Measurements from ENCODE around the gene LUC7L. TPM values are rescaled to one million over a fixed set of nuclear protein-coding genes. Genes with fewer than 3 reads are reported as not detected.
A peak's percentile ranks its signal among the peaks of the same experiment; 100 is the strongest.

Gene LUC7L
- total RNA-seq, 1 experiment from 2014 or later, result 137 TPM

GRCh38 chr16:167122-167690 lies 62.0 kb downstream of the LUC7L start:
- Histone ChIP-seq H4K20me1 (ENCODE audit: control insufficient read depth, insufficient read depth, insufficient read length) (no peaks in the 10 kb centered on the region), H4K91ac (ENCODE audit: insufficient read length, low read depth, low read length) (no peak overlapping the region), H3K9me3 (ENCODE audit: control insufficient read depth, low read depth, low read length) (no peaks in the 10 kb centered on the region), H2AFZ (ENCODE audit: low read length) (no peak overlapping the region), H3K4me1 (ENCODE audit: insufficient read depth, low read length) (no peaks in the 10 kb centered on the region; the same call in 1 of the 2 replicates), H3K23me2 (ENCODE audit: insufficient read length, low read depth, low read length, poor library complexity, severe bottlenecking) (peaks cover 8% of the 10 kb centered on the region), H4K5ac (ENCODE audit: insufficient read length, low read depth, low read length) (no peak overlapping the region), H3K27me3 (ENCODE audit: insufficient read depth, low read length) (peaks cover 43% of the 10 kb centered on the region), H3K18ac (ENCODE audit: insufficient read length, low read depth, low read length) (no peak overlapping the region), H2BK15ac (ENCODE audit: low read depth, low read length) (no peak overlapping the region), H2AK5ac (ENCODE audit: insufficient read length, low read length) (no peak overlapping the region), H2BK120ac (ENCODE audit: low read depth, low read length, poor library complexity, severe bottlenecking) (no peak overlapping the region), H3K4ac (ENCODE audit: low read depth, low read length) (no peak overlapping the region), H3K14ac (ENCODE audit: insufficient read depth, low read length) (no peak overlapping the region), H3T11ph (ENCODE audit: low read length) (no peak overlapping the region), H2BK5ac (ENCODE audit: insufficient read length, low read length) (no peak overlapping the region), H3K79me2 (ENCODE audit: insufficient read depth, low read length) (no peaks in the 10 kb centered on the region), H3K79me1 (ENCODE audit: insufficient read depth, low read depth, low read length, poor library complexity, severe bottlenecking) (no peaks in the 10 kb centered on the region), H3K23ac (ENCODE audit: insufficient read length, low read depth, low read length) (no peak overlapping the region), H3K4me2 (ENCODE audit: insufficient read depth, insufficient read length, low read length) (peak overlapping the region; percentile 33), H4K8ac (replicated peaks; ENCODE audit: insufficient read length, low read depth, low read length) (no peak overlapping the region), H2BK20ac (ENCODE audit: low read depth, low read length, poor library complexity, severe bottlenecking) (no peak overlapping the region), H3K56ac (ENCODE audit: insufficient read length, low read depth, low read length) (no peak overlapping the region), H3K27ac (ENCODE audit: insufficient read length, low read depth, low read length) (no peak overlapping the region), H3K9ac (ENCODE audit: extremely low read depth, insufficient read length, low read length) (no peak overlapping the region), H2BK12ac (ENCODE audit: insufficient read length, low read depth, low read length) (no peak overlapping the region)
- peaks cover 81% of the 10 kb centered on the region for H3K27me3 Mint-ChIP-seq (ENCODE audit: low read depth)
- no CpG with 5 or more reads among the region's 11 CpGs for WGBS (ENCODE audit: extremely low coverage, insufficient read length, low lambda C conversion rate)
- no peak for TF ChIP-seq CTCF (conservative IDR thresholded peaks at IDR 0.05)
- H3K9me3 Mint-ChIP-seq, result peaks cover 0 to 3% of the 10 kb centered on the region in 2 experiments; a peak in 1 of 5 replicates
- DNase-seq, result no peak
- H3K36me3 Mint-ChIP-seq (ENCODE audit: insufficient read depth in 1 of 3, low read depth in 3 of 3), result no peaks in the 10 kb centered on the region; a peak in 1 of 7 replicates
- peaks cover 27 to 35% of the 10 kb centered on the region in 2 experiments for H3K4me1 Mint-ChIP-seq
- H3K4me3 Mint-ChIP-seq, result peak overlapping the region in 1 of 2 experiments; percentile 72; a peak in 4 of 5 replicates
- no peak overlapping the region for H3K27ac Mint-ChIP-seq
